HL-60 (cell line): Measurements from ENCODE around the gene KCNQ1.

ENCODE experiments used
- DNase-seq, 2 experiments: peaks; one replicate each; pipeline ENCODE4 v3.0.0-alpha.2; 2010 to 2020; ENCODE audit warnings: low read depth in 1 of 2, low spot score in 1 of 2
- H3K27ac ChIP-seq: fragments of 250-450 bp; sonication (Bioruptor Pico); replicated peaks from 2 replicates; pipeline ENCODE4 v1.5.1; 2020; ENCODE audit warnings: mild to moderate bottlenecking, moderate library complexity
- H3K27me3 ChIP-seq: fragments of 250-450 bp; sonication (Bioruptor Pico); 2 replicates; pipeline ENCODE4 v1.5.1; 2021; ENCODE audit warnings: mild to moderate bottlenecking, moderate library complexity; ENCODE audit not compliant: insufficient read depth, poor library complexity, severe bottlenecking
- H3K4me3 ChIP-seq: replicated peaks from 2 replicates; pipeline ENCODE4 v1.5.1; 2011; ENCODE audit warnings: mild to moderate bottlenecking, control low read depth, low read length; ENCODE audit not compliant: insufficient read depth
- CTCF ChIP-seq: IDR thresholded peaks from one replicate; pipeline ENCODE4 v1.5.1; 2011; ENCODE audit warnings: low read length, control low read depth, inconsistent platforms; ENCODE audit not compliant: insufficient read depth
- GABPA ChIP-seq: IDR thresholded peaks from 2 replicates; pipeline ENCODE4 v1.6.1; 2012; ENCODE audit warnings: low read depth
- POLR2AphosphoS5 ChIP-seq: IDR thresholded peaks from 2 replicates; pipeline ENCODE4 v1.6.1; 2012; ENCODE audit warnings: low read depth
- REST ChIP-seq: IDR thresholded peaks from 2 replicates; pipeline ENCODE4 v1.6.1; 2012; ENCODE audit warnings: low read depth; ENCODE audit not compliant: insufficient replicate concordance
- SPI1 ChIP-seq: IDR thresholded peaks from 2 replicates; pipeline ENCODE4 v1.6.1; 2012; ENCODE audit warnings: low read depth, mild to moderate bottlenecking, borderline replicate concordance

The KCNQ1 gene

GRCh38 chr11:2530855-2531200 is 86.0 kb downstream of the KCNQ1 start:
- no peak overlapping the region for H3K27ac ChIP-seq
- H3K4me3 ChIP-seq = no peak overlapping the region
- DNase-seq = no peak
- TF ChIP-seq POLR2AphosphoS5 (no peak), CTCF (no peak), SPI1 (no peak), GABPA (no peak), REST (no peak)
- H3K27me3 ChIP-seq = no peaks in the 10 kb centered on the region

- TF ChIP-seq REST (no peak), SPI1 (no peak), CTCF (peak; percentile 77), POLR2AphosphoS5 (no peak), GABPA (no peak)
- H3K27ac ChIP-seq = no peak overlapping the region
- peak; percentile 43 to 53 for DNase-seq
These were observed 86.6 kb downstream of the KCNQ1 start for GRCh38 chr11:2531277-2531986.

GRCh38 chr11:2531987-2532703 is 87.3 kb downstream of the KCNQ1 start:
- no peak for TF ChIP-seq SPI1
- TF ChIP-seq POLR2AphosphoS5 = no peak
- TF ChIP-seq REST = no peak
- TF ChIP-seq GABPA = no peak
- no peak for TF ChIP-seq CTCF
- H3K27ac ChIP-seq = no peak overlapping the region
- H3K4me3 ChIP-seq = no peak overlapping the region
- H3K27me3 ChIP-seq = no peaks in the 10 kb centered on the region
- DNase-seq = no peak

More at GRCh38 chr11:2531277-2531986, 86.6 kb downstream of the KCNQ1 start:
- Histone ChIP-seq H3K4me3 (no peak overlapping the region), H3K27me3 (no peaks in the 10 kb centered on the region)
